ENCODE results near the gene FAM171A2.

FAM171A2 gene

DNA sequence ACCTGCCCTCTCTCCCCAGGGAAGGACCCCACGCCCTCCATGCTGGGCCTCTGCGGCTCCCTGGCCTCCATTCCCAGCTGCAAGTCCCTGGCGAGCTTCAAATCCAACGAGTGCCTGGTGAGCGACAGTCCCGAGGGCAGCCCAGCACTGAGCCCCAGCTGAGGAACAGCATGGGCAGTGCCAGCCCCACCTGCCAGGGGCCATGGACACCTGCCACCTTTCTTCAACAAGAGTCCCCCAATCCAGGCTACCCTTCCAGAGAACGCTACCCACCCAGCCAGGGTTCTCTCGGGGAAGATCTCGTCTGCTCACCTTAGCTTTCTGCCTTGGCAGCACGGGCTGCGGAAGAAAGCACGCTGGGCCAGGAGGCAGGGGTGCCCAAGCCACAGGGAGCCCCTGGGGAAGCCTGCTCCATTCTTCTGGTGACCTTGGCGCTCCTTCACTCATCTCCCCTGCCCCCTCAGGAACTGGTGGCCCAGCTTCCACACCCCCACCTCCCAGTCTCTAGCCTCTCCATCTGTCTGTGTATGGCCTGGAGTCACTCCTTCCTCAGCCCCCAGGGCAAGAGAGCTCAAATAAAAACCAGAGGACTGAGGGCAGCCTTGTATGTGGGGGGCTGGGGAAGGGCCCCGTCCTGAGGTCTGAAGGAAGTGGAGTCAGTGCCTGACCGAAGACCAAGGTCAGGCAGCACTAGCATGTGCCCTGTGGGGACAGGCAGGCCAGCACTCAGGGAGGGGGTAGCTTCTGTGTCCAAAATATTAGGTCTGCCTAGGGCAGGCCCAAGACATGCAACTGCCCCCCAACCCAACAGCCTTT is 45.4 kb downstream of the FAM171A2 start:
- DNase-seq = no peak

- DNase-seq = no peak
These were observed 46.1 kb downstream of the FAM171A2 start for GRCh38 chr17:44317545-44317944.

- DNase-seq = no peak
These were observed 47.6 kb downstream of the FAM171A2 start for GRCh38 chr17:44315760-44316731.

GRCh38 chr17:44314869-44315661 is 48.6 kb downstream of the FAM171A2 start:
- peak; percentile 61 for DNase-seq

DNA sequence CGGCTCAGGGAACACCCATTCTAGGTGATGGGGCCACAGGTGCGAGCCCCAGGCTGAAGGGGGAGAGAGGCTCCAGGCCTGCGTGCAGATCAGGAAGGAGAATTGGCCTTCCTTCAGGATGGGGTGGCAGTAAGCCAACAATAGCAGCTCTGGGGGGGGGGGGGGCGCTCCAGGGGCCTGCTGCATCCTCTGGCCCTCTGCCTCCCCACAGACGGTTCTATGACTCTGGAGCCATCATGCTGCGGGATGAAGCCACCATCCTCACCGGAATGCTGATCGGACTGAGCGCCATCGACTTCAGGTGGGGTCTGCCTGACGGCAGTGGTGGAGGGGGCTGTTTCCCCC is 49.2 kb downstream of the FAM171A2 start:
- DNase-seq = peak; percentile 35

DNA sequence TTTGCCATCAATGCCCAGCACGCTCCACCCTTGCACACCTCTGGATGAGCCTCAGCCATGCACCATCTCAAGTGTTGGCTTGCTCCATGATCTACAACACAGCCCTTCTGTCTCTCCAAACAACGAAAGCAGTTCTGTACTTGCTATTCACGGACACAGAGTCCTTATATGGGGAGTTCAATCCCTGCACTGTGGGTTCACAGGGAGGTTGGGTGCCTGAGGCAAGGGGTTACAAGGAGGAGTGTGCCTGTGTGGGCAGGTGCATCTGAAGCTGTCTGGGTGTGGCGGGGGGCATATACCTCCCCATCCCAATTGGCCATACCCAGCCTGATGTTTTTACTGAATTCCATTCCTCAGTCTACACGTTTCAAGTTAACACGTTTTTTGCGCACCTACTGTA is 49.6 kb downstream of the FAM171A2 start:
- DNase-seq = no peak

- no peak for DNase-seq
These were observed 51.1 kb downstream of the FAM171A2 start for GRCh38 chr17:44312396-44313104.

DNA sequence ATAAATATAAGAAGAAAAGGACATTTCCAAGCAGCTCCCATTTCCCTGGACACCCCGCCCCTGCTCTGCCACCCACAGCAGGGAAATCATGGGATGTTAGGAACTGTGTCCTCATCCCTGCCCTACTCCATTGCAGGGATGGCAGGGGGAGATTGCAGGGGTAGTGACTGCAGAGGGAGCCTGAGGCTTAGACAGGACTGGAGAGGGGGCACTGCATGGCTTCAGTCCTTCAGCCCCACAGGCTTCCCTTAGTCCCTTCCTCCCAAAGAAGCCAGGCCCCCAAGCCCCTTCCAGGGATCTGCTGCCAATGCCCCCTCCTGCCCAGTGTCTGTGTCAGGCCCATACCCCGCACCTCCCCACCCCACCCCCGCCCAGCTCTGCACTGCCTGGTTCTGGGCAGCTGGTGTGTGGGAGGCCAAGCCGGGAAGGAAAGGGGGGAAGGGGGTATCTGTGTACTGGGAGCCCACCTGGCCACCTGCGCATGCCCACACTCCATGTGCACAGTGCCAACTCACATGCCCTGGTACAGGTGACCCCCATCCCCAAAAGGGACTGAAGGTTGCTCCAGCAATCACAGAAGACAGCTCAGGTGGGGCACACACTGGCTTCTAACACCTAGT is 52.0 kb downstream of the FAM171A2 start:
- no peak for DNase-seq

GRCh38 chr17:44310609-44311376 is 52.9 kb downstream of the FAM171A2 start:
- DNase-seq = no peak

GRCh38 chr17:44310188-44310587 is 53.5 kb downstream of the FAM171A2 start:
- DNase-seq = no peak

- DNase-seq = no peak
These were observed 54.2 kb downstream of the FAM171A2 start for GRCh38 chr17:44309472-44309871.

- DNase-seq = peak; percentile 30
These were observed 54.8 kb downstream of the FAM171A2 start for GRCh38 chr17:44308865-44309264.

DNA sequence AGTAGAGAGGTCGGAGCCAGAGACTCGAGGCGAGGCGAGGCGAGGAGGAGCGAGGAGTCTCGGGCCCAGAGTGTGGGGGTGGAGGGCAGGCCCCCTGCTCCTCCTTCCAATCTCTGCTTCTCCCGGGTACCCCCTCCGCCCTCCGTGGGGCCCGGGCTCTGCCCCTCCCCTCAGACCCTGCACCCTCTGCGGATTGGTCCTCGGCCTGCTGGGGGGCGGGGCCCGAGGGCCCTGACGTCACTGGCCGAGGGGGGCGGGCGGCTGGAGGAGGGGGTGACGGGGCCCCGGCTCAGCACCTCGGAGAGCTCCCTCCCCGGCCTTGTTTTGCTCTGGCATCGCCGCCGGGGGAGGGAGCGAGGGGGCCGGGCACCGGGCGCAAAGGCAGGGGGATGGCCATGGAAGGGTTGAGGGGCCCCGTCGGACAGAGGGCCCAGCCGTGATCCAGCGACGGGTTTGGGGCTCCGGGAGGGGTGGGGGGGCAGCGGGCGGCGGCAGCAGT is 55.3 kb downstream of the FAM171A2 start, which contains the start of gene RUNDC3A:
RUNDC3A (plus strand) TSS at position 282 of the 499 bp plus-strand sequence. CDS start 232 bp downstream, outside the sequence.
- peak; percentile 78 for DNase-seq

GRCh38 chr17:44307387-44308186 is 56.1 kb downstream of the FAM171A2 start:
- DNase-seq = peak; percentile 72

- DNase-seq = no peak
These were observed 59.0 kb downstream of the FAM171A2 start for GRCh38 chr17:44304651-44305050.
